SK-N-MC (cell line): ENCODE data around the gene PPP1R18.

Experiments
- EZH2 ChIP-seq: fragments of 200-600 bp; sonication (generic); IDR thresholded peaks from one replicate; pipeline ENCODE4 v1.6.1; 2017; ENCODE audit warnings: antibody characterized with exemption
- FOXP2 ChIP-seq: optimal IDR thresholded peaks from 2 replicates; pipeline ENCODE3; 2011; ENCODE audit warnings: mild to moderate bottlenecking, moderate library complexity; ENCODE audit not compliant: insufficient read depth; ENCODE audit errors: extremely low read length, control extremely low read depth
- POLR2AphosphoS5 ChIP-seq: IDR thresholded peaks from 2 replicates; pipeline ENCODE4 v1.6.1; 2012; ENCODE audit warnings: mild to moderate bottlenecking, low read depth, low read length, borderline replicate concordance

DNA sequence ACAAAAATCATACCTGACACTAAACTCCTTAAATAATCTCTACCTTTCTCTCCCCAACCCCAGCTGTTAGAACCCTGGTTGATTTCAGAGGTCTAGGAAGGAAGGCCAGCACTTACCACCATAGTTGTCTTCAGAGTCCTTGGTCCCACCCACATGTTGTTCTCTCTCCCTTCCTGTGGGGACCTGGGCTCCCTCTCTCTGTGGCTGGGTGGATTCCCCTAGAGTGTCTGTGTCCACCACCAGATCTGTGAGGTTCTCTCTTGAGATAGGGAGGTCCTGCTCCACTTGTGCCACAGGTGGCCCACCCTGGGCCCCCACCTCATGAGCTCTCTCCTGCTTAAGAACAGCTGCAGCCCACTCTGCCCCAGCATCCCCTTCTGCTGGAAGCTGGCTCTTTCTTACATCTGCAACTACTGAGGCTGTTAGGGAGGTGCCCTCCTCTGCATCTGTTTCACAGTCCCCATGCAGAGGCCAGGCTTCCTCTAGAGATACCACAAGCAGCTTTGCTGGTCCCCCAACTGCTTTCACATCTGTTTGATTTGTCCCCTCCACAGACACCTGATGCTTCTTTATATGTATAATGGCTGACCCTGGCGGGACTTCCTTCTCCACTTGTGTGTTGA, 25.4 kb upstream of the PPP1R18 start:
- TF ChIP-seq POLR2AphosphoS5: no peak
- no peak for TF ChIP-seq EZH2
- no peak for TF ChIP-seq FOXP2
